ENCODE data around the gene HIVEP1. TPM values are rescaled to one million over a fixed set of nuclear protein-coding genes. Genes with fewer than 3 reads are reported as not detected.

Gene HIVEP1
- polyA plus RNA-seq, 1 of the 3 experiments (the other 2 are of a cell fraction): 7.7 TPM

- no peak overlapping the region for H3K9ac ChIP-seq
- ChIA-PET POLR2A (no interaction called here), CTCF (no interaction called here)
- DNase-seq: no peak
- no peaks in the 10 kb centered on the region for H4K20me1 ChIP-seq (ENCODE audit: insufficient read depth)
- H3K4me1 ChIP-seq (ENCODE audit: control insufficient read depth in 1 of 2, insufficient read depth in 2 of 2, low read depth in 1 of 2, low read length in 1 of 2): no peaks in the 10 kb centered on the region
- WGBS (ENCODE audit: low lambda C conversion rate): 88% methylated on average over 8 of the region's 8 CpGs
- no peak overlapping the region for H2AFZ ChIP-seq (ENCODE audit: low read depth)
- H3K4me2 ChIP-seq: no peak overlapping the region
- no peak overlapping the region for H3K4me3 ChIP-seq (ENCODE audit: low read depth in 2 of 2, low read length in 1 of 2)
- no peaks in the 10 kb centered on the region for H3K27me3 ChIP-seq (ENCODE audit: insufficient read depth)
- H3K79me2 ChIP-seq (ENCODE audit: insufficient read depth): no peaks in the 10 kb centered on the region
- no peaks in the 10 kb centered on the region for H3F3A ChIP-seq (replicated peaks; ENCODE audit: insufficient read depth)
- no peak overlapping the region for H3K27ac ChIP-seq (ENCODE audit: low read depth in 2 of 2, low read length in 1 of 2)
- no peaks in the 10 kb centered on the region for H3K9me3 ChIP-seq
- H3K9me2 ChIP-seq: no peaks in the 10 kb centered on the region
- TF ChIP-seq SMC3 (IDR thresholded peaks at IDR 0.05; ENCODE audit: low read depth, low read length) (no peak), MXI1 (IDR thresholded peaks at IDR 0.05; ENCODE audit: low read depth, low read length) (no peak), POLR2AphosphoS5 (IDR thresholded peaks at IDR 0.05; ENCODE audit: low read depth, low read length) (no peak), JUND (IDR thresholded peaks at IDR 0.05) (no peak), RAD21 (IDR thresholded peaks at IDR 0.05; ENCODE audit: low read length) (no peak), MEF2A (IDR thresholded peaks at IDR 0.05; ENCODE audit: borderline replicate concordance, low read depth) (no peak), RFX5 (IDR thresholded peaks at IDR 0.05; ENCODE audit: low read length) (no peak), FOXM1 (IDR thresholded peaks at IDR 0.05; ENCODE audit: low read depth) (no peak), NRF1 (IDR thresholded peaks at IDR 0.05; ENCODE audit: low read depth, low read length) (no peak), TCF12 (IDR thresholded peaks at IDR 0.05) (no peak), RXRA (IDR thresholded peaks at IDR 0.05; ENCODE audit: borderline replicate concordance, low read depth) (no peak)
- TF ChIP-seq, protein P1, sequence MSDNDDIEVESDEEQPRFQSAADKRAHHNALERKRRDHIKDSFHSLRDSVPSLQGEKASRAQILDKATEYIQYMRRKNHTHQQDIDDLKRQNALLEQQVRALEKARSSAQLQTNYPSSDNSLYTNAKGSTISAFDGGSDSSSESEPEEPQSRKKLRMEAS (IDR thresholded peaks at IDR 0.05; ENCODE audit: low read depth): no peak
- TF ChIP-seq, protein P2, sequence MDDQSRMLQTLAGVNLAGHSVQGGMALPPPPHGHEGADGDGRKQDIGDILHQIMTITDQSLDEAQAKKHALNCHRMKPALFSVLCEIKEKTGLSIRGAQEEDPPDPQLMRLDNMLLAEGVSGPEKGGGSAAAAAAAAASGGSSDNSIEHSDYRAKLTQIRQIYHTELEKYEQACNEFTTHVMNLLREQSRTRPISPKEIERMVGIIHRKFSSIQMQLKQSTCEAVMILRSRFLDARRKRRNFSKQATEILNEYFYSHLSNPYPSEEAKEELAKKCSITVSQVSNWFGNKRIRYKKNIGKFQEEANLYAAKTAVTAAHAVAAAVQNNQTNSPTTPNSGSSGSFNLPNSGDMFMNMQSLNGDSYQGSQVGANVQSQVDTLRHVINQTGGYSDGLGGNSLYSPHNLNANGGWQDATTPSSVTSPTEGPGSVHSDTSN (IDR thresholded peaks at IDR 0.05): no peak
- TF ChIP-seq, protein P3, sequence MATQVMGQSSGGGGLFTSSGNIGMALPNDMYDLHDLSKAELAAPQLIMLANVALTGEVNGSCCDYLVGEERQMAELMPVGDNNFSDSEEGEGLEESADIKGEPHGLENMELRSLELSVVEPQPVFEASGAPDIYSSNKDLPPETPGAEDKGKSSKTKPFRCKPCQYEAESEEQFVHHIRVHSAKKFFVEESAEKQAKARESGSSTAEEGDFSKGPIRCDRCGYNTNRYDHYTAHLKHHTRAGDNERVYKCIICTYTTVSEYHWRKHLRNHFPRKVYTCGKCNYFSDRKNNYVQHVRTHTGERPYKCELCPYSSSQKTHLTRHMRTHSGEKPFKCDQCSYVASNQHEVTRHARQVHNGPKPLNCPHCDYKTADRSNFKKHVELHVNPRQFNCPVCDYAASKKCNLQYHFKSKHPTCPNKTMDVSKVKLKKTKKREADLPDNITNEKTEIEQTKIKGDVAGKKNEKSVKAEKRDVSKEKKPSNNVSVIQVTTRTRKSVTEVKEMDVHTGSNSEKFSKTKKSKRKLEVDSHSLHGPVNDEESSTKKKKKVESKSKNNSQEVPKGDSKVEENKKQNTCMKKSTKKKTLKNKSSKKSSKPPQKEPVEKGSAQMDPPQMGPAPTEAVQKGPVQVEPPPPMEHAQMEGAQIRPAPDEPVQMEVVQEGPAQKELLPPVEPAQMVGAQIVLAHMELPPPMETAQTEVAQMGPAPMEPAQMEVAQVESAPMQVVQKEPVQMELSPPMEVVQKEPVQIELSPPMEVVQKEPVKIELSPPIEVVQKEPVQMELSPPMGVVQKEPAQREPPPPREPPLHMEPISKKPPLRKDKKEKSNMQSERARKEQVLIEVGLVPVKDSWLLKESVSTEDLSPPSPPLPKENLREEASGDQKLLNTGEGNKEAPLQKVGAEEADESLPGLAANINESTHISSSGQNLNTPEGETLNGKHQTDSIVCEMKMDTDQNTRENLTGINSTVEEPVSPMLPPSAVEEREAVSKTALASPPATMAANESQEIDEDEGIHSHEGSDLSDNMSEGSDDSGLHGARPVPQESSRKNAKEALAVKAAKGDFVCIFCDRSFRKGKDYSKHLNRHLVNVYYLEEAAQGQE (IDR thresholded peaks at IDR 0.05; ENCODE audit: low read depth, low read length): no peak
- no peaks in the 10 kb centered on the region for H3K36me3 ChIP-seq (replicated peaks in 1 of 2; ENCODE audit: control insufficient read depth in 1 of 2, insufficient read depth in 2 of 2, low read length in 1 of 2)
Measured at GRCh38 chr6:12208190-12208589, 196.1 kb downstream of the HIVEP1 start.

- no peak for DNase-seq
- no peaks in the 10 kb centered on the region for H3K4me1 ChIP-seq (ENCODE audit: control insufficient read depth in 1 of 2, insufficient read depth in 2 of 2, low read depth in 1 of 2, low read length in 1 of 2)
- H3K4me3 ChIP-seq (ENCODE audit: low read depth in 2 of 2, low read length in 1 of 2): no peak overlapping the region
- ChIA-PET POLR2A (no interaction called here), CTCF (no interaction called here)
- H2AFZ ChIP-seq (ENCODE audit: low read depth): no peak overlapping the region
- no peaks in the 10 kb centered on the region for H3K9me2 ChIP-seq
- no peak overlapping the region for H3K4me2 ChIP-seq
- no peaks in the 10 kb centered on the region for H3K27me3 ChIP-seq (ENCODE audit: insufficient read depth)
- no peaks in the 10 kb centered on the region for H3F3A ChIP-seq (replicated peaks; ENCODE audit: insufficient read depth)
- no peak overlapping the region for H3K27ac ChIP-seq (ENCODE audit: low read depth in 2 of 2, low read length in 1 of 2)
- H3K9ac ChIP-seq: no peak overlapping the region
- H4K20me1 ChIP-seq (ENCODE audit: insufficient read depth): no peaks in the 10 kb centered on the region
- H3K9me3 ChIP-seq: no peaks in the 10 kb centered on the region
- 93% methylated on average over 4 of the region's 4 CpGs for WGBS (ENCODE audit: low lambda C conversion rate)
- no peaks in the 10 kb centered on the region for H3K36me3 ChIP-seq (replicated peaks in 1 of 2; ENCODE audit: control insufficient read depth in 1 of 2, insufficient read depth in 2 of 2, low read length in 1 of 2)
- H3K79me2 ChIP-seq (ENCODE audit: insufficient read depth): no peaks in the 10 kb centered on the region
- TF ChIP-seq TAF1 (IDR thresholded peaks at IDR 0.05; ENCODE audit: borderline replicate concordance, low read depth, low read length) (no peak), POLR2AphosphoS5 (IDR thresholded peaks at IDR 0.05; ENCODE audit: low read depth, low read length) (no peak), EZH2phosphoT487 (IDR thresholded peaks at IDR 0.05; ENCODE audit: borderline replicate concordance, low read depth) (no peak), MEF2A (IDR thresholded peaks at IDR 0.05; ENCODE audit: borderline replicate concordance, low read depth) (no peak), USF2 (IDR thresholded peaks at IDR 0.05; ENCODE audit: borderline replicate concordance, low read depth, low read length) (no peak), FOXM1 (IDR thresholded peaks at IDR 0.05; ENCODE audit: low read depth) (no peak)
- TF ChIP-seq, protein P4, sequence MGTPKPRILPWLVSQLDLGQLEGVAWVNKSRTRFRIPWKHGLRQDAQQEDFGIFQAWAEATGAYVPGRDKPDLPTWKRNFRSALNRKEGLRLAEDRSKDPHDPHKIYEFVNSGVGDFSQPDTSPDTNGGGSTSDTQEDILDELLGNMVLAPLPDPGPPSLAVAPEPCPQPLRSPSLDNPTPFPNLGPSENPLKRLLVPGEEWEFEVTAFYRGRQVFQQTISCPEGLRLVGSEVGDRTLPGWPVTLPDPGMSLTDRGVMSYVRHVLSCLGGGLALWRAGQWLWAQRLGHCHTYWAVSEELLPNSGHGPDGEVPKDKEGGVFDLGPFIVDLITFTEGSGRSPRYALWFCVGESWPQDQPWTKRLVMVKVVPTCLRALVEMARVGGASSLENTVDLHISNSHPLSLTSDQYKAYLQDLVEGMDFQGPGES (IDR thresholded peaks at IDR 0.05; ENCODE audit: low read depth, low read length): no peak
- TF ChIP-seq, protein P3 (IDR thresholded peaks at IDR 0.05; ENCODE audit: low read depth, low read length): no peak
Measured at GRCh38 chr6:12208673-12209072, 196.6 kb downstream of the HIVEP1 start.

Data from SK-N-SH (cell line).